Mesendoderm (in vitro differentiated cells): ENCODE results near the gene SETD5.

Experiments
- DNase-seq: peaks from one replicate; pipeline ENCODE4 v3.0.0; 2013
- H2AK5ac ChIP-seq: 2 replicates; pipeline ENCODE4 v1.6.1; 2013; ENCODE audit warnings: low read length, inconsistent platforms
- H2BK120ac ChIP-seq: 2 replicates; pipeline ENCODE4 v1.6.1; 2013; ENCODE audit warnings: low read depth, mild to moderate bottlenecking, low read length, moderate library complexity, mixed read lengths
- H2BK15ac ChIP-seq: replicated peaks from 2 replicates; pipeline ENCODE4 v1.6.1; 2013; ENCODE audit warnings: low read depth, mild to moderate bottlenecking, moderate library complexity
- H2BK5ac ChIP-seq: 2 replicates; pipeline ENCODE4 v1.6.1; 2013; ENCODE audit warnings: low read length, inconsistent platforms
- H3K18ac ChIP-seq: 2 replicates; pipeline ENCODE4 v1.6.1; 2013; ENCODE audit warnings: mild to moderate bottlenecking, low read length, mixed read lengths
- H3K23ac ChIP-seq: one replicate; pipeline ENCODE4 v1.6.1; 2013; ENCODE audit warnings: low read length
- H3K27ac ChIP-seq: 2 replicates; pipeline ENCODE4 v1.5.1; 2013; ENCODE audit warnings: low read depth, mild to moderate bottlenecking, inconsistent platforms, low read length, moderate library complexity
- H3K27me3 ChIP-seq: 2 replicates; pipeline ENCODE4 v1.6.1; 2013; ENCODE audit warnings: low read length, control low read depth, mild to moderate bottlenecking, inconsistent platforms; ENCODE audit not compliant: insufficient read depth, poor library complexity
- H3K36me3 ChIP-seq: 2 replicates; pipeline ENCODE4 v1.6.1; 2013; ENCODE audit warnings: low read length, inconsistent platforms; ENCODE audit not compliant: control insufficient read depth, insufficient read depth
- H3K4ac ChIP-seq: one replicate; pipeline ENCODE4 v1.6.1; 2013; ENCODE audit warnings: low read depth, mild to moderate bottlenecking, low read length, moderate library complexity
- H3K4me1 ChIP-seq: 2 replicates; pipeline ENCODE4 v1.6.1; 2013; ENCODE audit warnings: low read depth, low read length, inconsistent platforms; ENCODE audit not compliant: control insufficient read depth
- H3K4me2 ChIP-seq: 2 replicates; pipeline ENCODE4 v1.6.1; 2013; ENCODE audit warnings: low read length
- H3K4me3 ChIP-seq: 2 replicates; pipeline ENCODE4 v1.5.1; 2013; ENCODE audit warnings: mild to moderate bottlenecking, low read length
- H3K56ac ChIP-seq: one replicate; pipeline ENCODE4 v1.6.1; 2013; ENCODE audit warnings: low read length
- H3K79me1 ChIP-seq: 2 replicates; pipeline ENCODE4 v1.6.1; 2013; ENCODE audit warnings: low read length, inconsistent platforms
- H3K79me2 ChIP-seq: 2 replicates; pipeline ENCODE4 v1.6.1; 2013; ENCODE audit warnings: mild to moderate bottlenecking, low read length; ENCODE audit not compliant: control insufficient read depth, insufficient read depth
- H3K9ac ChIP-seq: 2 replicates; pipeline ENCODE4 v1.6.1; 2013; ENCODE audit warnings: low read length, inconsistent platforms
- H4K5ac ChIP-seq: one replicate; pipeline ENCODE4 v1.6.1; 2013; ENCODE audit warnings: low read length
- H4K8ac ChIP-seq: one replicate; pipeline ENCODE4 v1.6.1; 2013; ENCODE audit warnings: low read depth, mild to moderate bottlenecking, control low read depth, low read length, moderate library complexity
- WGBS: extraction: QIAGEN DNeasy Blood & Tissue Kit; methylation state at CpG from one replicate; pipeline ENCODE4 v1.1.7; 2013; ENCODE audit warnings: low lambda C conversion rate, missing lambda C conversion rate; ENCODE audit not compliant: insufficient coverage; ENCODE audit errors: extremely low coverage; 5-methylcytosine and 5-hydroxymethylcytosine counted together

Gene SETD5

DNA sequence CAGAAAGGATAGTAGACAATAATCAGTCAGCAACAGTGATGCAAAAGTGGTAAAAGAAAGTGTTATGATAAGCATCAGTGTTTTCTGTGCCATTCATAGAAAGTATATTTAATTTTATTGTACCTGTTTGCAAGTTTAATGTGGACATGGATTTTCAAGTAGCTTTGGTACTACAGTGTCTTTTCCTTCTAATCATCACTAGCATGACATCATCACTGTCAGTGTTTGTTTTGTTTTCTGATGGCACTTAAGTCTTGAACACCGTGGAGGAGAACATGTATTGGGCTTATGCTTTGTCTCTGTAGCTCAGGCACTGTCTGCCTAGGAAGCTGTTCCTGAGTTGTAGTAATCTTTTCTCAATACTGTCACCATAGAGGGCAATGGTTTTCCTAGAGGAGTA is 41.9 kb downstream of the SETD5 start:
- WGBS = no CpG with 5 or more reads among the region's 1 CpG
- no peak for DNase-seq

GRCh38 chr3:9441501-9442221 is 44.2 kb downstream of the SETD5 start:
- H3K27me3 ChIP-seq = no peaks in the 10 kb centered on the region
- H3K18ac ChIP-seq = no peak overlapping the region
- WGBS = no CpG with 5 or more reads among the region's 11 CpGs
- H3K23ac ChIP-seq = no peak overlapping the region
- H3K79me1 ChIP-seq = peaks cover 10% of the 10 kb centered on the region
- H2BK120ac ChIP-seq = no peak overlapping the region
- H3K27ac ChIP-seq = no peak overlapping the region
- no peak overlapping the region for H3K9ac ChIP-seq
- peaks cover 20% of the 10 kb centered on the region for H3K36me3 ChIP-seq
- peaks cover 5% of the 10 kb centered on the region for H3K79me2 ChIP-seq
- no peaks in the 10 kb centered on the region for H3K4me1 ChIP-seq
- no peak overlapping the region for H3K4me2 ChIP-seq
- no peak overlapping the region for H3K56ac ChIP-seq
- no peak overlapping the region for H4K5ac ChIP-seq
- no peak overlapping the region for H4K8ac ChIP-seq
- no peak overlapping the region for H3K4ac ChIP-seq
- H2BK5ac ChIP-seq = no peak overlapping the region
- H2AK5ac ChIP-seq = no peak overlapping the region
- no peak overlapping the region for H2BK15ac ChIP-seq
- no peak overlapping the region for H3K4me3 ChIP-seq
- DNase-seq = no peak

More for the DNA sequence above, 41.9 kb downstream of the SETD5 start:
- H3K79me1 ChIP-seq = peaks cover 9% of the 10 kb centered on the region
- H3K23ac ChIP-seq = no peak overlapping the region
- H3K4me1 ChIP-seq = no peaks in the 10 kb centered on the region
- no peak overlapping the region for H3K4me3 ChIP-seq
- no peak overlapping the region for H2AK5ac ChIP-seq
- peaks cover 23% of the 10 kb centered on the region for H3K36me3 ChIP-seq
- no peak overlapping the region for H3K4me2 ChIP-seq
- no peak overlapping the region for H3K27ac ChIP-seq
- H3K27me3 ChIP-seq = no peaks in the 10 kb centered on the region
- no peak overlapping the region for H2BK15ac ChIP-seq
- H4K5ac ChIP-seq = no peak overlapping the region
- H3K79me2 ChIP-seq = peaks cover 9% of the 10 kb centered on the region
- no peak overlapping the region for H3K56ac ChIP-seq
- H3K9ac ChIP-seq = no peak overlapping the region
- H4K8ac ChIP-seq = no peak overlapping the region
- H3K18ac ChIP-seq = no peak overlapping the region
- no peak overlapping the region for H2BK5ac ChIP-seq
- no peak overlapping the region for H2BK120ac ChIP-seq
- no peak overlapping the region for H3K4ac ChIP-seq

- peaks cover 20% of the 10 kb centered on the region for H3K36me3 ChIP-seq
- no CpG with 5 or more reads among the region's 4 CpGs for WGBS
Measured at GRCh38 chr3:9448071-9448470, 50.7 kb downstream of the SETD5 start.

GRCh38 chr3:9448643-9449042 is 51.2 kb downstream of the SETD5 start:
- DNase-seq = no peak
- no peak overlapping the region for H2BK5ac ChIP-seq
- no peak overlapping the region for H3K4ac ChIP-seq
- peaks cover 3% of the 10 kb centered on the region for H3K79me2 ChIP-seq
- no peak overlapping the region for H4K8ac ChIP-seq
- no CpG with 5 or more reads among the region's 1 CpG for WGBS
- no peak overlapping the region for H2AK5ac ChIP-seq
- no peak overlapping the region for H3K4me3 ChIP-seq
- H4K5ac ChIP-seq = no peak overlapping the region
- no peak overlapping the region for H2BK15ac ChIP-seq
- no peak overlapping the region for H3K23ac ChIP-seq
- no peak overlapping the region for H2BK120ac ChIP-seq
- H3K4me1 ChIP-seq = no peaks in the 10 kb centered on the region
- H3K36me3 ChIP-seq = peaks cover 19% of the 10 kb centered on the region
- peaks cover 15% of the 10 kb centered on the region for H3K79me1 ChIP-seq
- H3K27me3 ChIP-seq = no peaks in the 10 kb centered on the region
- no peak overlapping the region for H3K18ac ChIP-seq
- no peak overlapping the region for H3K56ac ChIP-seq
- no peak overlapping the region for H3K9ac ChIP-seq
- H3K27ac ChIP-seq = no peak overlapping the region
- no peak overlapping the region for H3K4me2 ChIP-seq

More at GRCh38 chr3:9448071-9448470, 50.7 kb downstream of the SETD5 start:
- Histone ChIP-seq H3K27ac (no peak overlapping the region), H2BK120ac (no peak overlapping the region), H3K4ac (no peak overlapping the region), H3K56ac (no peak overlapping the region), H3K4me2 (no peak overlapping the region), H3K9ac (no peak overlapping the region), H3K4me1 (no peaks in the 10 kb centered on the region), H2BK5ac (no peak overlapping the region), H3K4me3 (no peak overlapping the region), H4K5ac (no peak overlapping the region), H3K79me2 (peaks cover 3% of the 10 kb centered on the region), H4K8ac (no peak overlapping the region), H2AK5ac (no peak overlapping the region), H3K27me3 (no peaks in the 10 kb centered on the region), H3K23ac (no peak overlapping the region), H2BK15ac (no peak overlapping the region), H3K18ac (no peak overlapping the region), H3K79me1 (peaks cover 16% of the 10 kb centered on the region)
- DNase-seq = no peak

- Histone ChIP-seq H3K4me3 (no peak overlapping the region), H3K9ac (no peak overlapping the region), H4K5ac (no peak overlapping the region), H3K27me3 (no peaks in the 10 kb centered on the region), H3K27ac (no peak overlapping the region), H2BK5ac (no peak overlapping the region), H3K36me3 (peaks cover 16% of the 10 kb centered on the region), H3K4me1 (no peaks in the 10 kb centered on the region), H3K79me1 (peaks cover 12% of the 10 kb centered on the region), H2AK5ac (no peak overlapping the region), H3K18ac (no peak overlapping the region), H2BK120ac (no peak overlapping the region), H3K4ac (no peak overlapping the region), H4K8ac (no peak overlapping the region), H3K79me2 (peaks cover 3% of the 10 kb centered on the region), H3K23ac (no peak overlapping the region), H3K4me2 (no peak overlapping the region), H2BK15ac (no peak overlapping the region), H3K56ac (no peak overlapping the region)
- no peak for DNase-seq
- no CpG with 5 or more reads among the region's 1 CpG for WGBS
Measured at GRCh38 chr3:9450126-9450525, 52.7 kb downstream of the SETD5 start.

DNA sequence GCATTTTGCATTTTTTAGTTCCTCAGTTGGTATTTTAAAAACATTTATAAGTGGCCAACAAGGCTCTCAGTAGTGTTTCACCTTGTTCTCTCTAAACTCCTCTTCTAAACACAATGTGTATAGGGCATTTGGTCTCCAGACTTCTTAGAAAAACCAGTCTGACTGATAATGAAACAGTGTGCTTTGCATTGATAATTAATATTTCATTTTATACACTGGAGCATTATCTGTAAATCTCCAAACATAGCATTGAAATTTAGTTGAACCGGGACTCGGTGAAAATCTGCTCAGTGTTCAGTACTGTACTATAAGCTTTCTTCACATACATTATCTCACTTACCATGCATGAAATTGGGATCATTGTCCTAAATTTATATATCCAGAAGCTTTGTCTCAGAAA is 53.6 kb downstream of the SETD5 start:
- Histone ChIP-seq H3K23ac (no peak overlapping the region), H2BK120ac (no peak overlapping the region), H3K4me2 (no peak overlapping the region), H2AK5ac (no peak overlapping the region), H3K18ac (no peak overlapping the region), H4K5ac (no peak overlapping the region), H3K36me3 (peaks cover 16% of the 10 kb centered on the region), H3K4ac (no peak overlapping the region), H3K9ac (no peak overlapping the region), H3K79me1 (peaks cover 13% of the 10 kb centered on the region), H2BK5ac (no peak overlapping the region), H2BK15ac (no peak overlapping the region), H3K27me3 (no peaks in the 10 kb centered on the region), H3K4me3 (no peak overlapping the region), H3K56ac (no peak overlapping the region), H3K4me1 (no peaks in the 10 kb centered on the region), H3K79me2 (peaks cover 3% of the 10 kb centered on the region), H3K27ac (no peak overlapping the region), H4K8ac (no peak overlapping the region)
- DNase-seq = no peak
- no CpG with 5 or more reads among the region's 2 CpGs for WGBS
